Measurements from ENCODE around the gene PSMG3.

PSMG3 gene

DNA sequence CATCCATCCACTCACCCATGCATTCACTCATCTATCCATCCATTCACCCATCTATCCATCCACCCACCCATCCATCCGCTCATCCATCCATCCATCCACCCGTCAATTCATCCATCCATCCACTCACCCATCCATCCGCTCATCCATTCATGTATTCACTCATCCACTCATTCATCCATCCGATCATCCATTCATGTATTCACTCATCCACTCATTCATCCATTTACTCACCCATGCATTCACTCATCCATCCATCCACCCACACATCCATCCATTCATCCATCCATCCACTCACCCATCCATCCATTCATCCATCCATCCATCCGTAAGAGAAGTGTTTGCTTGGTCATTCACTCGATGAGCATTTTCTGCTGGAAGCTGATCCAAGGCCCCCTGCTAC, 8.7 kb upstream of the PSMG3 start:
- no peak for DNase-seq

DNA sequence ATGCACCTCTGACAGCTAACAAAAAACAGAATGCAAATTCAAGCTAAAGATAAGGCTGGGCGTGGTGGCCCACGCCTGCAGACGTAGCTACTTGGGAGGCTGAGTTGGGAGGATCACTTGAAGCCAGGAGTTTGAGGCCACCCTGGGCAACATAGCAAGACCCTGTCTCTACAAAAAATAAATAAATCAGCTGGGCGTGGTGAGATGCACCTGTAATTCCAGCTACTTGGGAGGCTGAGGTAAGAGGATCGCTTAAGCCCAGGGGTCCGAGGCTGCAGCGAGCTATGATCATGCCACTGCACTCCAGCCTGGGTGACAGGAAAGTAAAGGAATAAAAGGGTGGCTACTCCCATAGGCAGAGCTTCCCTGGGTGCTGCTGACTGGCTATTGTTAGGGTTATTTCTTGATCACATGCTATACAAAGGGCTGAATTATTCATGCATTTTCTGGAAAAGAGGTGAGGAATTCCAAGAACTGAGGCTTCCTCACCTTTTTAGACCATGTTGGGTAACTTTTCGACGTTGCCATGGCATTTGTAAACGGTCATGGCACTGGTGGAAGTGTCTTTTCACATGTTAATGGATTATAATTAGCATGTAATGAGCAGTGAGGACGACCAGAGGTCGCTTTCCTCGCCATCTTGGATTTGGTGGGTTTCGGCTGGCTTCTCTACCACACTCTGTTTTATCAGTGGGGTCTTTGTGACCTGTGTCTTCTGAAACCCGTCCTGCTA, 6.9 kb upstream of the PSMG3 start:
- DNase-seq = no peak

DNA sequence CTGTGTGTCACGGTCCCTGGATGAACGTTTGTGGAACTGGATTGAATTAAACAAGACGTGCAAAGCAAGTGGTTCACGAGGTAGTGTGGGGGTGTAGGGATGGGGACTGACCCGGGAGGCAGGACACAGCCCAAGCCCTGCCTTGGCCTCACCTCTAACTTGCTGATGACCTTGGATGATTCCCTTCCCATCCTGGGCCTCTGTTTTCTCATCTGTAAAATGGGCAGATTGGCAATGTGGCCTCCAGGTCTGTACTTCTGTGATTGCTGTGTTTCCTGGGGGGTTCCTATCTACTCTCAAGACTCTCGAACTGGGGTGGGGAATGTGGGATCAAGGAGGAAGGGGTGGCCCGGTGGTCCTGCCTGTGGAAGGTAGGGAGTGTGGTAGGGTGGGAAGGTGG, 6.0 kb upstream of the PSMG3 start:
- DNase-seq = no peak

DNA sequence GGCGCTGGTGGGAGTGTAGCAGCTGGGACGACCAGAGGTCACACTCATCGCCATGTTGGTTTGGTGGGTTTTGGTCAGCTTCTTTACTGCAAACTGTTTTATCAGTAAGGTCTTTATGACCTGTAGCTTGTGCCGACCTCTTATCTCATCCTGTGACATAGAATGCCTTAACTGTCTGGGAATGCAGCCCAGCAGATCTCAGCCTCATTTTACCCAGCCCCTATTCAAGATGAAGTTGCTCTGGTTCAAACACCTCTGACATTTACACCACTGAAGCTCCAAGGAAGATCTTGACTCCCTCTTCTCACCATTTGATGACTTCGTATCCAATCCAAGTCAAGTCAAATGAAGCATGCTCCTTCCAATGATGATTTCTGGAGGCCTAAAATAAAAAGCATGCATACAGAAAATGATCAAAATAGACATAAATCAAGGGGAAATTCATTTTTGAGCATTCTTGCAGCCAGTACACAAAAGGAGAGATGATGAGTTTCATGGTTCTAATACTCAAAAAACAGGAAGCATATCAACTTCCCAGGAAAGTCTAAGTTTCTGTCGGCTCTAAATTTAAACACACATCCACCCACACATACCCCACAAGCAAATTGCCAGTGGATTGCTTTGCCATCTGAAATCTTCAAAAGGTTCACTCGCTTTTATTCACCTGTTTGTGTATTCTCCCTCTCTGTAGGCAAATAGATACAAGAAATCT, 2.4 kb upstream of the PSMG3 start:
- DNase-seq = no peak

DNA sequence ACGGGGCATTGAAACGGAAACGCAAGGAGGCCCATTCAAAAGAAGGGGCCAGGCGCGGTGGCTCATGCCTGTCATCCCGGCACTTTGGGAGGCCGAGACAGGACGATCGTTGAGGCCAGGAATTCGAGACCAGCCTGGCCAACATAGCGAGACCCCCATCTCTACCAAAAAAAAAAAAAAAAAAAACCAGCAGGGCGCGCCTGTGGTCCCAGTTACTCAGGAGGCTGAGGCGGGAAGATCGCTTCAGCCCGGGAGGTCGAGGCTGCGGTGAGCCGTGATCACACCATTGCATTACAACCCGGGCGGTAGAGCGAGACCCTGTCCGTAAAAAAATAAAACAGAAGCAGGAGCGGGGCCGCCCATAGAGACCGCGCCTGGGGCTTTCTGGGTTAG, 396 bp downstream of the PSMG3 start:
- DNase-seq = no peak

DNA sequence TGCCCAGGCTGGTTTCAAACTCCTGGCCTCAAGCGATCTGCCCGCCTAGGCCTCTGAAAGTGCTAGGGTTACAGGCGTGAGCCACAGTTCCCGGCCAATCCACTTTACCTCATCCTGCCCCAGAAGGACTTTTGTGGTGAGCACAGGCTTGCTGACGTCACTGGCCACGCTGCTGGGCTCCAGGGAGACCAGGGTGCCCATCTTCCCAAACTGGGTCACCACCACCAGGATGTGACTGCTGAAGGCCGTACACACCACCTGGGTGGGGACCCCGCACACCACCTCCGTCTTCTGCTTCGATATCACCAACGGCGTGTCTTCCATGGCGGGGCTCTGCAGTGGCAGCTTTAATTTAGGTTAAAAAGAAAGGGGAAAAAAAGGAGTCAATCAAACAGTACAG, 816 bp downstream of the PSMG3 start:
- no peak for DNase-seq

DNA sequence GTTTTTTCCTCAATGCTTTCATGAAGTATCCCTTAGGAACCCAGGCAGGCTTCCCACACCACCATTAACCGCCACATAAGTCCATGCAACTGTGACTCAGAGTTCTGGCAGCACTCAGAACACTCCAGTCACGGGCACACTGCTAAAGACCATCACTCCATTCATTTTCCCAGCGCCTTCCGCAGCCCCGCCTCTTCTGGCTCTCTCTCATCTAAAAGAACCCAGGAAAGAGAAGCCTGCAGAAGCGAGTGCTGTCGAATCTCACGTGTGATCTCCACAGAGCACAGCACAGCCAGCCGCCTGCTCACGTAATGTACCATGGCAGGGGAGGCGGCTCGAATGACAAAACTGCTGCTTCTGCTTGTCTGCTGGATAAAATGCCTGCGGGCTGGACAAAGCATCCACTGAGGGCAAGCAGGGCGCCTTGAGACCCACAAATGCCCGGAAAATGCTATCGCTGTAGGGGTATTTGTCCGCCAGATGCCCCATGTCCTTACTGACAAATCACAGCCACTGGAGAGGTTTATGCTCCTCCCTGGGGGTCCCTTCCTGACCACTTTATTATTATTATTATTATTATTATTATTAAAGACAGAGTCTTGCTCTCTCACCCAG, 1.8 kb downstream of the PSMG3 start:
- no peak for DNase-seq

DNA sequence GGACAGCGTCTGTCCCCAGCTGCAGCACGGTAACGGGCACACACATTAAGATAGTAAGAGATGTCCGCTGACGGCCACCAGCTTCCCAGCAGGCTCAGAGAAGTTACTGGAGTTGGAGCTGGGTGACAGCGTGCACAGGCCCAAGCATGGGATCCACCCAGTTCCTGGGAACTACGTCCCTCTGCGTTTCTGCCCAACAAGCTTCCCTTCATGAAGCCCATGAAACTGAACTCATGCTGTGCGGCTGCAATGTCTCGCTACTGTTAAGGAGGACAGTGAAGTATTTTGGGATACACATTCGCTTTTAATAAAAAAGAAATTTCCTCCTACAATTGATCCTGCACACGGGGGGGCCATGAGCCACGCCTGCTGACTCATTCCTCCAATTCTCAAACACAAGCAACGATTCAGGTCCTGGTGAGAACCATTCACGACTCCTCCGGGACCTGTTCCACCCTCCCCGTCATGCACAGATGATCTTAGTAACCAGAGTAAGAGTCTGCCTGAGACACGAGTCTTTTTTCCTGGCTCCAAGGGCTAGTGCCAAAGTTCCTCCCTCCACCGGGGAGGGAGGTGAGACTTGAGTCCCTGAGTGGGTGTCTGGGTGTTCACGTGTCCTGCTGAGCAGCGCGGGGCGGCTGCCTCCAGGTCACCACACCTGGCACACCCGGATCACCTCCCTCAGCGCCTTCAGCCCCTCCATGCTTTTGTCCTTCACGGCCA, 2.6 kb downstream of the PSMG3 start:
- DNase-seq = no peak

DNA sequence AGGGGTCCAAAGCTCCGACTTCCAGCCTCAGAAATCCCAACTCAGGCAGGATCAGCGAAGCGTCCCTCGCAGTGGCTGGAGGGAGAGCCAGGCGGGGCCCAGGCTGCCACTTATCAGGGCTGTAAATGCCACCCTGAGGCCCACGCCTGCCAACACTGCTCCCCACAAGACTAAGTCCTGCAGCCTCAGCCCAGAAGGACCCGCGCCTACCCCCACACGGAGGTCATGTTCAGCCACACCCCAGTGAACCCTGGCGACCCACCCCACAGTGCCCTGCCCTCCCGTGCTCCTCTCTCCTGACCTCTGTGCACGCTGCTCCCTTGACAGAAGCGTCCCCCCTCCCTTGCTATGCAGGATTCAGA, 3.2 kb downstream of the PSMG3 start:
- DNase-seq = no peak

DNA sequence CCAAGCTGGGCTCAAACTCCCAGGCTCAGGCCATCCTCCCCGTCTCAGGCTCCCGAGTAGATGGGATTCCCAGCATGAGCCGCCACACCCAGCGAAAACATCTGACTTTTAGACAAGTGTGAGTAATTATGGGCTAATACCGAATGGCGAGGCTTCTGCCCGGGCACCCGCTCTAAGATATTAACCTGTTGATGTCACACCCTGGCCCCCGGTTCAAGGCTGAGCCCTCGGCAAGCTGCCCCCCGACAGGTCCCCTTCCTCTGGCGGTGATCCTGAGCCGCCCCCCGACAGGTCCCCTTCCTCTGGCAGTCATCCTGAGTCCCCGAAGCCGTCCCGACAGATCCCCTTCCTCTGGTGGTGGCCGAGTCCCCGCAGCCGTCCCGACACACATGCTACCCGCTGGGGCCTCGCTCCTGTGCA, 5.2 kb downstream of the PSMG3 start:
- no peak for DNase-seq

DNA sequence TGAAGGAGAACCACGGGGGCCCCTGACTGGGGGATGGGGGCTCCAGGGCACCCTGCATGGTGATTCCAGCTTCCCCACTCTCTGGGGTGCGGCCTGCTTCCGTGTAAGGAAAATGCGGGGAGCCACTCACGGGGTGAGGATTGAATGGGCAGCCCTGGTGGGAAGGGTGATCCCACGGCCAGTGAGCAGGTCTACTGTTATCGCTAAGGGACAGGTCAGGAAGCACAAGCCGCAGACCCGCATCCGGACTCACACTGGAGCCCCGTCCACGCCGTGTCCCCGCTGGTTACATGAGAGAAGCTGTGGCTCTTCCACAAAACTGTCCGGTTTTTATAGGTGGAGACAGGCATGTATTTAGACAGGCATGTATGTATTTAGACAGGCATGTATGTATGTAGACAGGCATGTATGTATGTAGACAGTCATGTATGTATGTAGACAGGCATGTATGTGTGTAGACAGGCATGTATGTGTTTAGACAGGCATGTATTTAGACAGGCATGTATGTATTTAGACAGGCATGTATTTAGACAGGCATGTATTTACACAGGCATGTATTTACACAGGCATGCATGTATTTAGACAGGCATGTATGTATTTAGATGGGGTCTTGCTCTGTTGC, 5.7 kb downstream of the PSMG3 start:
- no peak for DNase-seq

DNA sequence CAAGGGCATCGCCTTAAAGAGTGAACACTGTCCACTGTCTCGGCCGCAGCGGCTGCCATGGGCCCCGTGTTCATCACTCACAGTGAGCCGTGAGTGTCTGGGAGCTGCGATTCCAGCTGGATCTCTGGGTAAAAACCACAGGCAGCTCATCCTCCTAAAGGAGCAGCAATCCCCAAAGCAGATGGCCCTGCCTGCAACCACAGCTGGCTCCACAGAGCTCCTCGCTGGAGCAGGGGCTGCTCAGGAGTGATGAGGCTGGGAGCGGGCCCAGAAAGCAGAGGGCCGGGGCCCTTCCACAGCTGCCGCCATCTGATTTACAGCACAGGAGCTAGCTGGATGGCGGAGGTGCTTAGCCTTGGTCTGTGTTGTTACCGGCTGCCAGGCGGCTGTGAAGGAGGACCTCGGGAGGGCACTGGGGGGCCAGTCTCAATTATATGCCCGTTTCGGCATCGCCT, 7.2 kb downstream of the PSMG3 start:
- no peak for DNase-seq

DNA sequence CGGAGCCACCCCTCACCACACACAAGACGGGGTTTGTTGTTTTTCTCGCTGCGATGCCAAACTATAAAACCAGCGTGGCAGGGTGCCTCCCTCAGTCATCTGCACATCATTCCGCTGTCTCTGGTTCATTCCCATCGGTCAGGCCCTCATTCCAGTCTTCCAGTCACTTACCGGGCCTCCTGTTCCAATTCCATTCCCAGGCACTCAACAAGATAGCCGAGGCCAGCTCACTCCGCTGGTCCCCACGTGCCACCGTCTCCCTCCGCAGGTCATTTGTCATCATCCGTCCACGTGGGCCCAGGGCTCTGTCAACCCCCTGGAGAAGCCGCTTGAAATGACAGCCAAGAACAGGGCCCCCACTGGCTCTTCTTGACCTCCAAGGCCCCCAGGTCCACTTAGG, 7.7 kb downstream of the PSMG3 start:
- no peak for DNase-seq

DNA sequence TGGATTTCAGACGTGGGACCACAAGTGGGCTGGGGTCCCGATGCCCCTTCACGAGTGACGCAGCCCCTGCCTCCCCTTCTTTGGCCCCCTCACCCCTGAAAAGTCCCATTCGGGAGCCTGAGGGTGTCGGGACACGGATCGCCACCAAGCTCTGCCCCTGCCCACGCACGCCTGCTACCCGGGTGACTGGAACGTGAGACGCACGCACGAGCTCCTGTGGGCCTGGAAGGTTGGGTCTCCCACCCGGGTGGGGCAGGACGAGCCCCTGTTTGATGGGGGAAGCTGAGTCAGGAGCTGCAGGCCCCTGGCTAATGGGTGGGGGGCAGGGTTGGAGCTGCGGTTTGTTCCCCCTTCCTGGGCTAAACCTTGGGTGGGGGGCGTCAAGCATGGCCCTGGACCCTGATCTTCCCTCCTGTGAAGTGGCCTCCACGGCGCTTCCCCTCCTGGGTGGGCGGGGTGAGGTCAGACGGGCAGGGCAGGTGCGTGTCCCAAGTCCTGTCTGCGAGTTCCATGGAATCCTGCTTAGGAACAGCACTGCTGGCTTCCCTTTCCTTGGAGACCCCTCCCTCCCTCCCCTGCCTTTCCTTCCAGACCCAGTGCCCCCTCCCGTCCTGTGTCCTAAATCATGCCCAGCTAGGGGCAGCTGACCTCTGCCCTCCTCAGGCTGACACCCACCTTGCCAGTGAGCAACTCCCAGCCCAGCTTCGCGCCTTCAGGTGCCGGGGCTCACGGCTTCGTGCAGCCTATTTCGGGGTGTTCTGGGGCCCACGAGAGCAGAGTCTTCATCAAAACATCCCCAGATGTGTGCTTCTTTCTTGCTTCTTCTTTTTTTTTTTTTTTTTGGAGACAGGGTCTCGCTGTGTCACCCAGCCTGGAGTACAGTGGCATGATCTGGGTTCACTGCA, 8.5 kb downstream of the PSMG3 start:
- no peak for DNase-seq

DNA sequence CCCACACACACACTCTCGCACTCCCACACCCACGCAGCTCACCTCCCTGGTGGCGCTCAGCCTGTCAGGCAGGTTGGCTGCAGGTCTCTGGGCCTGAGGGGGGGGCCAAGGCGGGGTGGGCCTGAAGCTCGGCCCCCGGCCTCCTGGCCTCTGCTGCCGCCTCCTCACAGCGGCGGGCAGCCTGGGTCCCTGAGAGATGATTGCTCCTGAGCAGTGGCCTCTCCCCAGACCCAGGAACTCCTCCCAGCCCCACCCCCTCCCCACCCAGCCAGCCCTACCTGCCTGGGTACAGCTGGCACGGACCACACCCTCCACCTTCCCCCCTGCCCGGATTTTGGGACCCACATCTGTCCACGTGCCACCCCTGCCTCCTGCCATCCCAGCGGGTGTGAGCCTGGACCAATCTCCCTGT, 9.2 kb downstream of the PSMG3 start:
- DNase-seq = no peak

DNA sequence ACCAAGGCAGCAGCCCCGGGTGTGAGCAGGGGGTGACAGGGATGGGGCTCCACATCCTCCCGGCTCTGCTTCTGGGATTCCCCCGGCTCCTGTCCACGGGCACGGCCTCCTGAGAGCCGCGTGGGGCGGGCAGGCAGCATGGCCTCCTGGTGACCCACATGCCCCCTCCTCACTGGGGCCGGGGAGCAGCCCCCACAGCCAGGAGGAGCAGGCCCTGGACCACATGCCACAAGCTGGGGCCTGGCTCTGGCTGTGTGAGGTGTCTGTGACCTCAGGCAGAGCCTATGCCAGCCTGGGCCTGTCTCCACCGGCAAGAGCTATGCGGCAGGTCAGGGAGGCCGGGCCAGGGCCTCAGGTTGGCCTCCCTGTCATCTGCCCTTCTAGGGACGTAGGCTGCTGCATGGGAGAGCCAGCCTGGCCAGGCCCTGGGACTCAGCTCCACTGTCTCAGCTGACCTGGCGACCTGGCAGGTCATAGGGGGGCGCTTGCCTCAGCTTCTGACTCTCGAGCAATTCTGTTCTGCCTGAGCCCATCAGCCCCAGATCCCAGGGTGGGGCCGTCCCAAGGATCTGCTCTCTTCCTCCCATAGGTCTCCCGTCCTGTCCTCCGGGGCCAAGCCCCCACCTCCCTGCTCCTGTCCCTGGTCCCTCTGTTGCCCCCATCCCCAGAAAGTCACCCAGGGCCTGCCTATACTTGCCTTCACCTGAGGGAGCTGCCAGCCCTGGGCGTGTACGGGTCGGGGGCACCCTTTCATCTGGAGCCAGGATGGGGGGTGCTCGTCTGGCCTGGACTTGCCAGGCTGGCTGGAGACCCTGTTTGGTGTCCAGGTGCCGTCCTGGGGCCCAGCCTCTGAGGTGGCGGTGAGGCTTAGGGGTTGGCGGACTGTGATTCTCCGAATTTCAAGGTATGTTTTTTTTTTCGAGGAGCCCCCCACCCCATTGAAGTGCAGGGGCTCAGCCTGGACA, 9.9 kb downstream of the PSMG3 start:
- DNase-seq = no peak

DNA sequence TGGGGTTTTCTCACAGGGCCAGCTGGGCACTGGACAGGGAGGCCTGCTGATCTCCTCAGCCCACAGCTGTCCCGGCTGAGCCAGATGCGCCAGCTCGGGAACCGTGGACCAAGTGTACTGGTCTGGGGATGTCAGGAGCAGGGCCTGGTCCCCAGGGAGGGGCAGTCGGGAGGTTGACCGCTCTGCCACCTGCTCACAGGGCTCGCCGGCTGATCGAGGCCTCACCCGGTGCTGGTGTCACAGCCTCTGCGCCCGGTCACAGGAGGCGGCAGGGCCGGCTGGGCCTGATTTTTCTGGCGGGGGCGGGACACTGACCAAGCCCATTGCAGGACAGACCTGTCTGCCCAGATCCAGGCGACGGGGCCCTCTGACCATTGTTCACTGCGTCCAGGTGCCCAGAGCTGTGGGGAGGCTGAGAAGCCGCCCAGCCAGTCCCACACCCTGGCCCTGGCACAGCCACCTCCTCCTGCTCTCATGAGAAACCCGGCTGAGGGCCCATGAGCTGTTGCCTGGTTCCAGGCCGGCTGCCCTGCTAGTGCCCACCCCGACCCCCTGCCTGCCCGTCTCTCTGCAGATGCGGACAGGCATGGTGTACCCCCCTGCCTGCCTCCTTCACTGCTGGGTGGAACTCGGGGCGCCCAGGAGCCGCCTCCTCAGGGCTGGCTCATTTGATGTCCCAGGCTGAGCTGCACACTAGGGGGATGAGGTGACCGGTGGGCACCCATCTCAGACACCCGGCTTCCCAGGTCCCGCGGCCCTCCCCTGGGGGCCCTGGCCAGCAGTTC, 10.8 kb downstream of the PSMG3 start:
- no peak for DNase-seq

DNA sequence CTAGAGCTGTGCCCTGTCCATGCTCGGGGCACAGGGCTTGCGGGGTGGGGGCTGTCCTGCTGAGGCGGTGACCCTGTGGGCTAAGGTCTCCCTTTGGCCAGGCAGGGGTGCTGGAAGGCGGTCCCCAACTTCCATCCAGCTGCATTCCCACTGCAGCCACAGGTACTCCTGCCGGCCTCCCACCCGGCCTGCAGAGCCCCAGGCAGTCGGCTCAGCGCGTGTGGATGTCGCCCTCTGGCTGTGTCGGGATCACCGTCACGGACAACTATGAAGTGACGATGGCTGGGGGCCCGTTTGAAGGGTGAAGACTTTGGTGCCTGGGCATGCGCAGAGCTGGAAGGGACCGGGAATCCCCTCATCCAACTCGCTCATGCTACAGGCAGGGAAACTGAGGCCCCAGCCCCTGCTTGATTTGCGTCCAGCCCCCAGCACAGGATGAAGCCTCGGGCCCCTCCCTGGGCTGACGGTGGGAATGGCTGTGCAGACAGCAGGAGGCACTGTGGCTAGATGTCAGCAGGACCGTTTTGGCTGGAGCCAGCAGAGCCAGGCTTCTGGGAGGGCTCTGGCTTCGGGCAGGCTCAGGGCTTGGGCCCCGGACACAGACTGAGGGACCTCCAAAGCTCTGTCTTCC, 11.5 kb downstream of the PSMG3 start:
- peak in 1 of 2 experiments; percentile 4 for DNase-seq

DNA sequence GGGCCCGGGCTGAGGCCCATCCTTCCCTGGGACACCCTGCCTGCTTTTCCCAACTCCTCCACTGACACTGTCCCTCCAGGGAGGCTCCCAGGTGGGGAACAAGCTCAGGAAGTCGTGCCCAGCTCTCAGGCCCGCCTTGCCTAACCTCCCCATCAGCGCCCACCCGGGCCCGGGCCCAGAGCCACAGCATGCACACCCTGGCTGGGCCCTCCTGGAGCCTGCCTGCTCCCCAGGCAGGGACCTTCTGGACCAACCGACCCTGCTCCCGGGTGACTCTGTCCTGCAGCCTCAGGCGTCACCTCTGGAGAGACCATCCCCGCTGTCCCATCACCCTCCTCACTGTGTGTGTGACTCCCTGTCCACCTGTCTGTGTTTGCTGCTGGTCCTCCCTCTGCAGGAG, 12.1 kb downstream of the PSMG3 start:
- no peak for DNase-seq
